Fibroblast of lung (primary cell): ENCODE data around the gene CES3.

Experiments used
- EZH2 ChIP-seq: IDR thresholded peaks from 2 replicates; pipeline ENCODE4 v1.5.1; 2012; ENCODE audit warnings: low read length, control low read depth, mild to moderate bottlenecking; ENCODE audit errors: missing control alignments
- TF ChIP-seq, protein P1 (sequence below), 2 donors: IDR thresholded peaks in 1 of 2; conservative IDR thresholded peaks in 1 of 2; 1 replicate in 1 of 2; 2 replicates in 1 of 2; pipeline ENCODE4 v1.5.1; 2011 to 2012; ENCODE audit warnings: low read length in 2 of 2, control low read depth in 1 of 2, inconsistent platforms in 1 of 2, low read depth in 1 of 2, mild to moderate bottlenecking in 1 of 2

DNA sequence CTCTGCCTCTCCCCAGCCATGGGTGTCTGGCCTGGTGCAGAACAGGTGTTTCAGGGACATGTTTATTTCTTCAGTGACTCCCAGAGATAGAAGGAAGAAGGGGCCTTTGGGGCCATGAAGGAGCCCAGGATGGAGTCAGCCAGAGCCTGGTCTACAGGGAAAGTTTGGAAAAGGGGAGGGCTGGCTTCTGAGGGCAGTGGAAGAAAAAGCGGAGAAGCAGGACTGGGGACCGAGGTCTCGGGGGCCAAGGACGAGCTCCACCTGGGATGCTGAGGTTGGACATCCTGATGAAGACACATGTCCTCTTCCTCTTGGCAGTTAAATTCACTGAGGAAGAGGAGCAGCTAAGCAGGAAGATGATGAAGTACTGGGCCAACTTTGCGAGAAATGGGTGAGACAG, 18.1 kb upstream of the CES3 start:
- TF ChIP-seq, protein P1, sequence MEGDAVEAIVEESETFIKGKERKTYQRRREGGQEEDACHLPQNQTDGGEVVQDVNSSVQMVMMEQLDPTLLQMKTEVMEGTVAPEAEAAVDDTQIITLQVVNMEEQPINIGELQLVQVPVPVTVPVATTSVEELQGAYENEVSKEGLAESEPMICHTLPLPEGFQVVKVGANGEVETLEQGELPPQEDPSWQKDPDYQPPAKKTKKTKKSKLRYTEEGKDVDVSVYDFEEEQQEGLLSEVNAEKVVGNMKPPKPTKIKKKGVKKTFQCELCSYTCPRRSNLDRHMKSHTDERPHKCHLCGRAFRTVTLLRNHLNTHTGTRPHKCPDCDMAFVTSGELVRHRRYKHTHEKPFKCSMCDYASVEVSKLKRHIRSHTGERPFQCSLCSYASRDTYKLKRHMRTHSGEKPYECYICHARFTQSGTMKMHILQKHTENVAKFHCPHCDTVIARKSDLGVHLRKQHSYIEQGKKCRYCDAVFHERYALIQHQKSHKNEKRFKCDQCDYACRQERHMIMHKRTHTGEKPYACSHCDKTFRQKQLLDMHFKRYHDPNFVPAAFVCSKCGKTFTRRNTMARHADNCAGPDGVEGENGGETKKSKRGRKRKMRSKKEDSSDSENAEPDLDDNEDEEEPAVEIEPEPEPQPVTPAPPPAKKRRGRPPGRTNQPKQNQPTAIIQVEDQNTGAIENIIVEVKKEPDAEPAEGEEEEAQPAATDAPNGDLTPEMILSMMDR (conservative IDR thresholded peaks at IDR 0.05 in 1 of 2, IDR thresholded peaks at IDR 0.05 in 1 of 2; ENCODE audit: low read depth in 1 of 2, low read length in 2 of 2), result no peak
- no peak for TF ChIP-seq EZH2
